GM18498 (cell line): Measurements from ENCODE around the gene SELENOP.
"Not testable (repeated sequence)": the region's sequence is repeated elsewhere in the genome, so short reads cannot be mapped to it uniquely, and the experiment has no call there.

Experiments
- ATAC-seq: cut with Tn5 transposase; IDR thresholded peaks from one replicate; pipeline ENCODE4 v1.9.1; 2021; ENCODE audit warnings: mild to moderate bottlenecking, moderate library complexity; ENCODE audit not compliant: unreplicated experiment

SELENOP gene

GRCh38 chr5:42811591-42812446 is at the start of gene SELENOP:
Gene SELENOP (minus strand): TSS chr5:42811892. CDS start chr5:42808353, 3,539 bp downstream.
- peak; percentile 52 for ATAC-seq

DNA sequence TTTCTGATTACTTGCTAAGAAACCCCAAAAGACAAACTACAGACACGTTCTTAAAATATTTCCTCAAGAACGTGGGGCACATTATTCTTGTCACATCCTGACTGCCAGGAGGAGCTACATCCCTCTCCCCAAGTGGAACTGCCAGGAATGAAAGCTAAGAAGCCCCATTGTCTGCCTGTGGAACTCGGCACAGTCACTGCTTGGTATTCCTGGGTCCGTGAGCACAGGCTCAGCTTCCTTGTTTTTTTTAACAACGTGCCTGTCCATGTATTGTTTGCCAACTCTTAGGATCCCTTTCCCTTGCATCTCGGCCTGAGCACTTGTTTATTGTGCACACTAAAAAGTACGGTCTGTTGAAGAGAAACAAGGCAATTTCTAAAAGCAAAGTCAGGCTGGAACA is 47.0 kb upstream of the SELENOP start:
- ATAC-seq, result no peak

GRCh38 chr5:42858031-42858643 is 46.4 kb upstream of the SELENOP start:
- ATAC-seq, result no peak

DNA sequence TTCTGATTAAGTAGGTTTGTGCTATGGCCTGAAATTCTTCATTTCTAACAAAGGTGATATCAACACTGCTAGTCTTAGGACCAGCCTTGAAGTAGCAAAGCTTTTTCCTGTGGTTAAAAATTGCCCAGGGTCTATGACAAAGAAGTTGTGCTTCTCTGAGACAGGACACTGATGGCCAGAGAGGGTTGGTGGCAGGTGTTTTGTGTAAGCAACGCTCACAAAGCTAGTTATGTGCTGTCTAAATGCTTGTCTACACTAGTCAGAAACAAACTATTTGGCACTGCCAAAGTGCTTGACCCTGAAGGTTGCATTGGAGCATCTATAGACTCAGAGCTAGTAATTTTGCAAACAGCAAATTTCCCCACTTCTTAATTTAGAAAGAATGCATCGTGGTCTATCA is 44.1 kb upstream of the SELENOP start:
- ATAC-seq, result no peak

GRCh38 chr5:42855386-42855785 is 43.7 kb upstream of the SELENOP start:
- no peak for ATAC-seq

DNA sequence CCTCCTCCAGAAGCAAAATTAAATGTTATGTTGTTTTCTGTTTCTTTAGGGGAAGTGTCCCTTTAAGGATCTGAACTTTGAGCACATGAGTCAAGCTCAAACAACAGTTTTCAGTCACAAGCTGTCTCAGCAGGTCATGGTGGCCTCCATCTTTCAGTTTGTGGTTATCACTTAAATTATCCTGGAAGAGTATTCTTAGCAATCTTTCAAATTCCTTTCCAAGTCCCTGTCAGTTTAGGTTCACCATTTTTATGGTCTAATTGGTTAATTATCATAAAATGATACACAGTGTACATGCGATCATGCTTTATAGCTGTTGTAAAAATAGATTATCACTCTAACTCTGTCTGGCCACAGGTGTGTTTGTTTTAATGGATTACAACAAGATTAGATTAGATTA is 43.1 kb upstream of the SELENOP start:
- no peak for ATAC-seq

- ATAC-seq, result no peak
Observed at GRCh38 chr5:42852826-42853225, 41.1 kb upstream of the SELENOP start.

DNA sequence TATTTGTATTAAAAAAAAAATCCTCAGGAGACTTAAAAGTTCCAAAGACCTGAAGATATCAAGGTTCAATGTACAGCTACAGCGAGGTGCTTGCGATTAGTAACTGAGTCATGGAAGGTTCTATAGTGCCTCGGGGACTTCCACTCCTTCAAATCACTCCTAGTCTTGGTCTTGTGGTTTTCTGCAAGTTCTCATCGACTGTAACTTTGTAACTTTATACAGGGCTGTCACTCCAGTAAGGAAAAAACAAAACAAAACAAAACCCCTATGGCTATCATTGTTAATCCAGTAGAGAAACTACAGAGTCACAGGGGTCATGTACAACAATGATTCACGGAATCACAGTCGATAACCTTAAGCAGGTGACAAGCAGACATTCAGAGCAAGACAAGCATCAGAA is 39.8 kb upstream of the SELENOP start:
- ATAC-seq, result no peak

DNA sequence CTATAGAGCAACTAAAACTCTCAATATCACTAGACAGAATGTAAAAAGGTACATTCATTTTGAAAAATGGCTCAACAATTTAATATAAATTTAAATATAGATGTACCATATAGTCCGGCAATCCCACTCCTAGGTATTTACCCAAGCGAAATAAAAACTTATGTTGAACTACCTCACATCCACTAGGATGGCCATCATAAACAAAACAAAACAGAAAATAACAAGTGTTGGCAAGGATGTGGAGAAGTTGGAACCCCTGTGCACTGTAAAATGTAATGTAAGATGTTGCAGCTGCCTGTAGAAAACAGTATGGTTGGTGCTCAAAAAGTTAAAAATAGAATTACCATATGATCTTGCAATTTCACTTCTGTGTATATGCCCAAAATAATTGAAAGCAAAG is 36.9 kb upstream of the SELENOP start:
- no peak for ATAC-seq

DNA sequence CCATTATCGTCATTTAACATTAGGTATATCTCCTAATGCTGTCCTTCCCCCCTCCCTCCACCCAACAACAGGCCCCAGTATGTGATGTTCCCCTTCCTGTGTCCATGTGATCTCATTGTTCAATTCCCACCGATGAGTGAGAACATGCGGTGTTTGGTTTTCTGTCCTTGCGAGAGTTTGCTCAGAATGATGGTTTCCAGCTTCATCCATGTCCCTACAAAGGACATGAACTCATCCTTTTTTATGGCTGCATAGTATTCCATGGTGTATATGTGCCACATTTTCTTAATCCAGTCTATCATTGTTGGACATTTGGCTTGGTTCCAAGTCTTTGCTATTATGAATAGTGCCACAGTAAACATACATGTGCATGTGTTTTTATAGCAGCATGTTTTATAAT is 32.7 kb upstream of the SELENOP start:
- not testable (repeated sequence) for ATAC-seq

DNA sequence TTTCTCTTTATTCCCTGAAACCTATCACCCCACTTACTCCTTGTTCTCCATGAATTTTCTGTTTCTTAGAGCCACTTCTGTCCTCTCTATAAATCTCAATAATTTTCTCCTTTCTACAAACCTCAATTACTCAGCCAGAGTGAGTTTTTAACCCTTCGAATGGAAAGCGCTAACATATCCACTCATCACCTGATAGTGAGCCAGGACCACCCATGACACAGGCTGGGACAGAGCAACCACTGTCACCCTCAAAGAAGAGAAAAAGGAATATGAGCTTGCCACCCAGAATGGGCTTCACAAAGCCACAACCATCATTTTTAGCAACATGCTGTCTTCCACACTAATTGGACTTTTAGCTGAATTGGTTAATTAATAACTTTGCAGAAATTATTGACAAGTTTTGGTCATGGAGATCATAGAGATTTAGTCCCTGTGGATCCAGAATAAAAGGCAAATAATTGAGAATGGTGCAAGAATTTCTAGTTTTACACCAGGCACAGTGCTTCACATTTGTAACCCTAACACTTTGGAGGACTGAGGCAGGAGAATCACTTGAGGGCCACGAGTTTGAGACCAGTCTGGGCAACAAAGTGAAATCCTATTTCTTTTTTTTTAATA is 32.1 kb upstream of the SELENOP start:
- ATAC-seq, result no peak

DNA sequence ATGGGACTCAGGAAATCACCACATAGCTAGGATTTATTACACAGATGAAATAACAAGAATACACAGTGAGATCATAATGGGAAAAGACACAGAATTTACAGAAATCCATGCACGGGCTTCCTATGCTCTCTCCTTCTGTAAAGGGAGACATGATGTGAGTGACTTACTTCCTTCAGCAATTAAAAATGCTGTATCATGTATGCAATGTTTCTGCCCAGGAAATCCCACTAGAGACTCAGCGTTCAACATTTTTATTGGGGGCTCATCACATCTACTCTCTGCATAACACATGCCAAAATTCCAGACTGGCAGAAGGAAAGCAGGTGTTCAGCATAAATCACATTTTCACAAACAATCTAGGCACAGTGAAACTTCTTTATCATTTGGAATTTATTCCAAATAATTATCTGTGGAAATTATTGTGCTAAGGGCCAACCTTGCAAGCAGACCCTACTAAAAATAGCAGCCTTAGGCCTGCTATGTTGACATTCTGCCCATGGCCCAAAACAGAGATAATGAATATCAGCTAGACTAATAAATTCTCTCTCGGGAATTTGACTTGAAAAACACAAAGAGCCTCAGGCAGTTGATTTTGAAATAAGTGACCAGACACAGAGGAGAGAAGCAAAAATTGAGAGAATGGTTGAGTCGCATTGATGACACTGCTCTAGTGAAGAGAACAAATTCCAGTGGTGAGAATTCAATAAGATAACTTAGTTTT is 31.4 kb upstream of the SELENOP start:
- no peak for ATAC-seq

DNA sequence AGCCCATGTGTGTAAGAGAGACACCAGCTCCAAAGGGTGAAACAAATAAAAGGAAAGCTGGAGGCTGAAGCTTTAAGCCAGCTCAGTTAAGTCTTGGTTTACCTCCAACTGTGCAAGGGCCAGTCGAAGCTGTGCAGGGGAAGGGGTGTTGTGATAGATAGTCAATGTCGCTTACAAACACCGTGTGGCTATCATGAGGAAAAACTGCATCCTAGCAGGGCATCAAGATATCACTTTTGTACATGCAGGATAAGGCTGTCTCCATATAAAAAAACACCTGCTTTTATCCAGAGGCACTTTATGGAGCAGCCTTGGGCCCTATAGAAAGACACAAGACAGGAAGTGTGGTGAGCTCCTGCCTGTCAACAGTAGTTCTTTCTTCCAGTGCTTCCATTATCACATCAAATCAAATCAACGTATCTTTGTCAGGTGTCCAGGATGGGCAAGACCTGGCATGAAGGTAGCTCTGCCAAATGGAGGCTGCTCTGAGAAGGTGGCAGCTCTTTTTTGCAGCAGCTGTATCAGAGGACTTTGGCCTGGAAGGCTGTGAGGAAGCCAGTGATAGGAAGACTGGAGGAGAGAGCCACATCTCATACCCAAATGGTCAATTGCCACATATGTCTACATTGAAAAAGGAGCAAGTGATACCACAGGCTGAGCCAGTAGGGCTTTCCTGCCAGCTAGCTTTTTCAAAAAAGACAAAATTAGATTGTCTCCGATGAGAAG is 29.3 kb upstream of the SELENOP start:
- no peak for ATAC-seq

- no peak for ATAC-seq
Observed at GRCh38 chr5:42840269-42840668, 28.6 kb upstream of the SELENOP start.

DNA sequence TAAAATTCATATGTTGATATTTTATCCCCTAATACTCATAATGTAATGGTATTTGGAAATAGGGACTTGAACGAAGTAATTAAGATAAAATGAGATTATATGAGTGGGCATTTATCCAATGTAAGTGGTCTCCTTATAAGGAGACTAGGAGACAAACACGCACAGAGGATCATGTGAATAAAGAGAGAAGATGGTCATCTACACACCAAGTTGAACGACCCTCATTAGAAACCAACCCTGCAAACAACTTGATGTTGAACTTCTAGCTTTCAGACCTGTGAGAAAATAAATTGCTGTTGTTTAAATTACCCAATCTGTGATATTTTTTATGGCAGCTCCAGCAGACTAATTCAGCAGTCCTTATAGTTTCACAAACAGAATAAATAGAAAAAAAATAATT is 27.5 kb upstream of the SELENOP start:
- no peak for ATAC-seq

- no peak for ATAC-seq
Observed at GRCh38 chr5:42837601-42838000, 25.9 kb upstream of the SELENOP start.

- no peak for ATAC-seq
Observed at GRCh38 chr5:42836070-42836769, 24.5 kb upstream of the SELENOP start.

- ATAC-seq, result no peak
Observed at GRCh38 chr5:42832060-42832459, 20.4 kb upstream of the SELENOP start.

DNA sequence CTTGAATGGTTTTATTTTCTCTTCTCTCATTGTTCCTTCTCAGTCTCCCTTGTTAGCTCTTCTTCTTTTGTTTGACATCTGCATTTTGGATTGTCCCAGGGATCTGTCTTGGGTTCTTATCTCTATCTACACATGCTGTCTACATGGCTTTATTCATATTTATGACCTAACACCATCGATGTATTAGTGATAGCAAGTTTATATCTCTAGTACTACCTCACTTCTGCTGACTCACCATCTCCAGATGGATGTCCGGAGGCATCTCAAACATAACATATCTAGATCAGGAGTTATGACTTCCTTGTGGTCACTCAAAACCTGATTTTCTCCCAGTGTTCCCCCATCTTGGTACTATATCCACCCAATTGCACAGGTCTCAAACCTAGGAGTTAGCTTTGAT is 19.2 kb upstream of the SELENOP start:
- no peak for ATAC-seq

DNA sequence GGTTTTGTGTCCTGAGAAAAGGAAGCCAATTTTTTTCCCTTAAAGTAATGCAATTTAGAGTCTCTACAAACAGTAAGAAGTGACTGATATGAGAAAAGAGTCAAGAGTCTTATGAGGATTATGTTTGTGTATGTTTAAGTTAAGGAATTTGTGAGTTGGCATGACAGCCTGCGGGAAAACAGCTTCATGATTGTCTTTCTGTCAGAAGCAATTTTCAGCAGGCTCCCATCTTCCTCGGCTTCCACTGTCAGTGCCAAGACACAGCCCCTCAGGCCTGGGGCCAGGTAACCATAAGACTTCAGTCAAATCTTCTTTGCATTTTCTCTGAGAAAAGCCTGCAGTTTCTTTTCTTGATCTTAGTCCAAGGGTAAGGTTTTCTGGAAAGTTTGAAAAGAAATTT is 17.0 kb upstream of the SELENOP start:
- ATAC-seq, result no peak
